ENCODE results near the gene STXBP2. TPM values are rescaled to one million over a fixed set of nuclear protein-coding genes. Genes with fewer than 3 reads are reported as not detected.

STXBP2 gene
- total RNA-seq, 1 donor from 2014 or later, result 97.7 TPM

DNA sequence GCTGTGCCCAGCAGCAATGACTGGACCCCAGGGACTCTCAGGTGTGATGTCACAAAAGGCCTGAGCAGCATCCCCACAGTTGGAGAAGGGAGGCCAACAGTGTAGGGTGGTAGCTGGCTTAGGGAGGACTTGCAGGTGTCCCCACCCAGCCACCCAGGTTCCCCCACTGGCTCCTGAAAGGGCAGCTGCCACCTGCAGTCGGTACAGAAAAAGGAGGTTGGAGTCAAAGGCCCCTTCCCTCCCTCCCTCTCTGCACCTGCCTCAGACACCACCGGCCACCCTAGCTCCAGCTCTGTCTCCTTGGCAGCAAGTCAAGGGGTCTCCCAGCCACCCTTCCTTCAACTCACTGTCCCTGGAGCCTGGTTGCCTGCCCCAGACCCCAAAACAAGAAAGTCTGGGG lies 3.2 kb upstream of the STXBP2 start, which contains the start of gene PCP2:
TSS of gene PCP2 (minus strand) at position 22 of the 400 bp plus-strand sequence. CDS start 262 bp downstream, outside the sequence.
- no peak for DNase-seq (ENCODE audit: low spot score in 2 of 2, unreplicated experiment in 2 of 2)
- H3K4me3 Mint-ChIP-seq, result peak within 1 kb of the TSS; percentile 28

DNA sequence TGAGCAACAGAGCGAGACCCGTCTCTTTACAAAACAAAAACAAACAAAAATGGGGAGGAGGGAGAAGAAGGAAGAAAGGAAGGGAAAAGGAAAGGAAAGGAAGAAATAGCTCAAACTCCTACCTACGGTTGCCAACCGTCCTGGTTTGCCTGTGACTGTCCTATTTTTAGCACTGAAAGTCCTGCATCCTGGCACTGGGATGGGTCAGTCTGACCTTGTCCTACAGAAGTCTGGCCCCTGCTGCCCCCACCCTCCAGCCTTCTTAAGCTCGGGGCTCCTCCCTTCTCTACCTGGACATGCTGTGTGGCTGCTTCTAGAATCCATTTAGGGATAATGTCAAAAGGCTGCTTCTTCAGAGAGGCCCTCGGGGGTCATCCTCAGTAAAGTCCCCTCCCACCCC lies 1.2 kb upstream of the STXBP2 start:
- Mint-ChIP-seq H3K4me3 (peak overlapping the region; percentile 72), H3K27ac (no peak overlapping the region), H3K36me3 (no peaks in the 10 kb centered on the region), H3K27me3 (ENCODE audit: low read depth) (peaks cover 31% of the 10 kb centered on the region), H3K4me1 (peaks cover 6% of the 10 kb centered on the region), H3K9me3 (no peaks in the 10 kb centered on the region)
- DNase-seq (ENCODE audit: low spot score in 2 of 2, unreplicated experiment in 2 of 2), result no peak
- TF ChIP-seq, protein P1, sequence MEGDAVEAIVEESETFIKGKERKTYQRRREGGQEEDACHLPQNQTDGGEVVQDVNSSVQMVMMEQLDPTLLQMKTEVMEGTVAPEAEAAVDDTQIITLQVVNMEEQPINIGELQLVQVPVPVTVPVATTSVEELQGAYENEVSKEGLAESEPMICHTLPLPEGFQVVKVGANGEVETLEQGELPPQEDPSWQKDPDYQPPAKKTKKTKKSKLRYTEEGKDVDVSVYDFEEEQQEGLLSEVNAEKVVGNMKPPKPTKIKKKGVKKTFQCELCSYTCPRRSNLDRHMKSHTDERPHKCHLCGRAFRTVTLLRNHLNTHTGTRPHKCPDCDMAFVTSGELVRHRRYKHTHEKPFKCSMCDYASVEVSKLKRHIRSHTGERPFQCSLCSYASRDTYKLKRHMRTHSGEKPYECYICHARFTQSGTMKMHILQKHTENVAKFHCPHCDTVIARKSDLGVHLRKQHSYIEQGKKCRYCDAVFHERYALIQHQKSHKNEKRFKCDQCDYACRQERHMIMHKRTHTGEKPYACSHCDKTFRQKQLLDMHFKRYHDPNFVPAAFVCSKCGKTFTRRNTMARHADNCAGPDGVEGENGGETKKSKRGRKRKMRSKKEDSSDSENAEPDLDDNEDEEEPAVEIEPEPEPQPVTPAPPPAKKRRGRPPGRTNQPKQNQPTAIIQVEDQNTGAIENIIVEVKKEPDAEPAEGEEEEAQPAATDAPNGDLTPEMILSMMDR (IDR thresholded peaks at IDR 0.05; ENCODE audit: unreplicated experiment), result no peak

More for the DNA sequence above, 3.2 kb upstream of the STXBP2 start, which contains the start of gene PCP2:
- H3K27me3 Mint-ChIP-seq (ENCODE audit: low read depth), result peaks cover 28% of the 10 kb centered on the region
- H3K27ac Mint-ChIP-seq, result no peak within 1 kb of the TSS
- peaks cover 4% of the 10 kb centered on the region for H3K36me3 Mint-ChIP-seq
- peaks cover 24% of the 10 kb centered on the region for H3K4me1 Mint-ChIP-seq
- TF ChIP-seq, protein P1 (IDR thresholded peaks at IDR 0.05; ENCODE audit: unreplicated experiment), result no peak
- no peaks in the 10 kb centered on the region for H3K9me3 Mint-ChIP-seq

DNA sequence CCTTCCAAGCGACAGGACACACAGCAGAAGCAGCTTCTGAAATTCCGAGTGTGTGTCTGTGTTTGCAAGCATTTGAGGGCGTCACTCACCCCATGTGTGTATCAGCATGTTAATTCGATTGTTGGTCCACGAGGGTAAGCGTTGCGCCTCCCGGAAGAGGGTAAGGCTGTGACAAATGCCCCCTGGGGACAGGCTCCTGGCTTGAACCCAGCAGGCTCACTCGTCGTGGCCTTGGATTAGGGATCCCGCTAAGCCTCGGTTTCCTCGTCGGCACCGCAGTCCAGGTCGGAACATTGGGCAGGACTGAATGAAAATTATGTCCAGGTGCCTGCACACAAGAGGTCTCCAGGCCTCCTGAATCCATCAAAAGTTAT lies 606 bp upstream of the STXBP2 start:
- no peaks in the 10 kb centered on the region for H3K36me3 Mint-ChIP-seq
- TF ChIP-seq, protein P1 (IDR thresholded peaks at IDR 0.05; ENCODE audit: unreplicated experiment), result no peak
- no peak overlapping the region for H3K27ac Mint-ChIP-seq
- peaks cover 31% of the 10 kb centered on the region for H3K27me3 Mint-ChIP-seq (ENCODE audit: low read depth)
- no peak for DNase-seq (ENCODE audit: low spot score in 2 of 2, unreplicated experiment in 2 of 2)
- H3K9me3 Mint-ChIP-seq, result no peaks in the 10 kb centered on the region
- peaks cover 2% of the 10 kb centered on the region for H3K4me1 Mint-ChIP-seq
- peak overlapping the region; percentile 72 for H3K4me3 Mint-ChIP-seq

- Mint-ChIP-seq H3K27ac (peak overlapping the region; percentile 47), H3K4me1 (peaks cover 2% of the 10 kb centered on the region), H3K4me3 (peak overlapping the region; percentile 72), H3K36me3 (no peaks in the 10 kb centered on the region), H3K9me3 (no peaks in the 10 kb centered on the region), H3K27me3 (ENCODE audit: low read depth) (peaks cover 31% of the 10 kb centered on the region)
- TF ChIP-seq, protein P1 (IDR thresholded peaks at IDR 0.05; ENCODE audit: unreplicated experiment), result no peak
- no peak for DNase-seq (ENCODE audit: low spot score in 2 of 2, unreplicated experiment in 2 of 2)
These were observed 705 bp downstream of the STXBP2 start for GRCh38 chr19:7637374-7638256.

DNA sequence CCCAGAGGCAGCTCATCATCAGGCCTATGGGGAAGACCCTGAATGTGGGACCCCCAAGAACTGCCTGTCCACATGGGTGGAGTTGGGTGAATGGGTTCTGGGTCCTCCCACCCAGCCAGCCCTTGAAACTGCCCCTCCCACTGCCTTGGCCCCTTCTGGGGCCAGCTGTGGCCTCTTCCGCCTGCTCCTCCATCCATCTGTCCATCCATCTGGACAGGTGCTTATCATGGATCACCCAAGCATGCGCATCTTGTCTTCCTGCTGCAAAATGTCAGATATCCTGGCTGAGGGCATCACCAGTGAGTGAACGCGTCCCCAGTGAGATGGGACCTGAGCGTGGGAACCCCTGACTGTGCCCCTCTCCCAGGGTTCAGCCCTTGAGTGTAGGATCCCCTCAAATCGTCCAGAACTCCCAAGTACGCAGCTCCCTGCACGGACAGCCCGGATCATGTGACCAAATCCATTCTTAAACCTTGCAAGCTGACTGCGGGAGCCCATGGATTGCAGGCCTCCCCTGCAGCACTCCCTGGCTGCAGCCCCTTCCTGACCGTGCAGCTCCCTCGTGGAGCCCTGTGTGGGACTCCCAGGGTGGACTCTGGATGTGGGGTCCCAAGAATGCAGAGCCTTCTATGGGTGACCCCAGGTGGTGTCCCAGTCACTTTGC lies 2.0 kb downstream of the STXBP2 start:
- TF ChIP-seq, protein P1 (IDR thresholded peaks at IDR 0.05; ENCODE audit: unreplicated experiment), result no peak

More for the DNA sequence above, 2.0 kb downstream of the STXBP2 start:
- no peaks in the 10 kb centered on the region for H3K9me3 Mint-ChIP-seq
- no peak for DNase-seq (ENCODE audit: low spot score in 2 of 2, unreplicated experiment in 2 of 2)
- no peak overlapping the region for H3K27ac Mint-ChIP-seq
- H3K4me3 Mint-ChIP-seq, result peak overlapping the region; percentile 33
- H3K4me1 Mint-ChIP-seq, result peaks cover 2% of the 10 kb centered on the region
- peaks cover 31% of the 10 kb centered on the region for H3K27me3 Mint-ChIP-seq (ENCODE audit: low read depth)
- no peaks in the 10 kb centered on the region for H3K36me3 Mint-ChIP-seq
